Adrenal gland (tissue), 5 donors: ENCODE results near the gene RUFY4.

Experiments used
- CTCF ChIP-seq, 6 experiments: fragments of 450-650 bp in 4 of 6; fragments of 200-600 bp in 2 of 6; sonication (generic) in 1 of 6; IDR thresholded peaks; 1 replicate in 5 of 6; 2 replicates in 1 of 6; pipeline versions ENCODE4 v1.5.1 to v1.8.0; 2016 to 2021; ENCODE audit warnings: antibody characterized with exemption in 6 of 6, mild to moderate bottlenecking in 2 of 6, moderate library complexity in 1 of 6
- POLR2A ChIP-seq, 2 donors: fragments of 450-650 bp; IDR thresholded peaks; one replicate each; pipeline ENCODE4 v1.6.1; 2017; ENCODE audit warnings: antibody characterized with exemption in 2 of 2, mild to moderate bottlenecking in 2 of 2, moderate library complexity in 1 of 2
- donor health status: DM: no; HTN: no; CAD: no.

DNA sequence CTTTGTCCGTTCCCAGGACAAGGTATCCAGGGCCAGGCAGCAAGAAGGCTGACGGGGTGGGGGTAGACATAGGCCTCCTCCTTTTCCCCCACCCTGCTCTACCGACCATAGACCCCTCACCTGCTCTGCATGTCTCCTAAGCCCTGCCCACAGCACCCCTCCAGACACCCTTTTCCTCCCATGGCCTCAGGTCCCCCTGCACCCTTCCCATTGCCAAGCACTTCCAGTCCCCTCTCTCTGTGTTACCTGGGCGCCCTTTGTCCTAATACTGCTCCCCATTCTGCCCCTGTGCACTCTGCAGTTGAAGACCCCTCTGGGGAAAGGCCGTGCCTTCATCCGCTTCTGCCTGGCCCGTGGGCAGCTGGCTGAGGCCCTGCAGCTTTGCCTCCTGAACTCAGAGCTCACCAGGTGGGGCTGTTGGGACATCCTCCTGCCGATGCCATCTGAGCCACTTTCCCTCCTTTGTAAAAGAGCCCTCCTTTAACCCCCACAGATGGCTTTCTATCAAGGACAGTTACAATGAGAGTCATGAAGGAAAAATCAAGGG lies 3.5 kb downstream of the RUFY4 start:
- TF ChIP-seq CTCF (IDR thresholded peaks at IDR 0.05) (no peak), POLR2A (IDR thresholded peaks at IDR 0.05) (no peak)
